Cardiac muscle cell (in vitro differentiated cells and primary cell): ENCODE data around the gene MFN1. TPM values are rescaled to one million over a fixed set of nuclear protein-coding genes. Genes with fewer than 3 reads are reported as not detected.

Experiments used
- DNase-seq, 2 donors: peaks; one replicate each; pipeline versions ENCODE4 v3.0.0 to v3.0.0-alpha.2; 2010 to 2017; ENCODE audit warnings: low read depth in 1 of 2, low spot score in 1 of 2
- H3K27ac ChIP-seq: fragments of 200-600 bp; sonication (generic); 2 replicates; pipeline ENCODE4 v1.5.1; 2016
- H3K27me3 ChIP-seq: fragments of 200-600 bp; sonication (generic); 2 replicates; pipeline ENCODE4 v1.6.0; 2016; ENCODE audit warnings: control low read depth
- H3K36me3 ChIP-seq: fragments of 200-600 bp; sonication (generic); 2 replicates; pipeline ENCODE4 v1.5.1; 2016; ENCODE audit warnings: control low read depth
- H3K4me1 ChIP-seq: fragments of 200-600 bp; sonication (generic); 2 replicates; pipeline ENCODE4 v1.8.1; 2017; ENCODE audit warnings: low read depth, mild to moderate bottlenecking, mixed run types
- H3K4me3 ChIP-seq: fragments of 200-600 bp; sonication (generic); 2 replicates; pipeline ENCODE4 v1.5.1; 2016; ENCODE audit warnings: mild to moderate bottlenecking
- H3K9me3 ChIP-seq: fragments of 200-600 bp; sonication (generic); 2 replicates; pipeline ENCODE4 v1.5.1; 2017; ENCODE audit warnings: low read depth, mild to moderate bottlenecking, control low read depth
- CTCF ChIP-seq: IDR thresholded peaks from 2 replicates; pipeline ENCODE4 v1.5.1; 2012; ENCODE audit warnings: low read depth, mild to moderate bottlenecking, low read length
- polyA plus RNA-seq: library from polyadenylated mRNA; unstranded; fragments of >200 nt; fragmentation: Nextera tagmentation; extraction: Ambion mirVana; gene quantifications from 2 replicates; pipeline ENCODE4 v1.2.1, GENCODE V29; 2016
- total RNA-seq: library from RNA; depleted of rRNA; stranded (reverse); fragments of >200 nt; gene quantifications from 2 replicates; pipeline ENCODE4 v1.2.3, GENCODE V29; 2016

Gene MFN1
- total and polyA plus RNA-seq, 2 experiments from 2014 or later: 17.3 to 21.4 TPM

- no peaks in the 10 kb centered on the region for H3K27me3 ChIP-seq
- no peaks in the 10 kb centered on the region for H3K9me3 ChIP-seq
- peaks cover 60% of the 10 kb centered on the region for H3K36me3 ChIP-seq
- no peak overlapping the region for H3K27ac ChIP-seq
- DNase-seq: no peak
- H3K4me3 ChIP-seq: no peak overlapping the region
- no peaks in the 10 kb centered on the region for H3K4me1 ChIP-seq
- TF ChIP-seq CTCF: no peak
These were observed 15.8 kb downstream of the MFN1 start for GRCh38 chr3:179363332-179363731.

- Histone ChIP-seq H3K9me3 (no peaks in the 10 kb centered on the region), H3K4me3 (no peak overlapping the region), H3K4me1 (no peaks in the 10 kb centered on the region), H3K27ac (no peak overlapping the region), H3K27me3 (no peaks in the 10 kb centered on the region), H3K36me3 (peaks cover 41% of the 10 kb centered on the region)
- no peak for TF ChIP-seq CTCF
- DNase-seq: no peak
These were observed 22.1 kb downstream of the MFN1 start for GRCh38 chr3:179369621-179370020.

- no peak for TF ChIP-seq CTCF
- DNase-seq: no peak
- Histone ChIP-seq H3K27me3 (no peaks in the 10 kb centered on the region), H3K4me3 (no peak overlapping the region), H3K9me3 (no peaks in the 10 kb centered on the region), H3K36me3 (peaks cover 34% of the 10 kb centered on the region), H3K27ac (no peak overlapping the region), H3K4me1 (no peaks in the 10 kb centered on the region)
These were observed 26.4 kb downstream of the MFN1 start for GRCh38 chr3:179373938-179374337.

- Histone ChIP-seq H3K4me3 (no peak overlapping the region), H3K27me3 (no peaks in the 10 kb centered on the region), H3K4me1 (no peaks in the 10 kb centered on the region), H3K9me3 (no peaks in the 10 kb centered on the region), H3K27ac (no peak overlapping the region), H3K36me3 (peaks cover 33% of the 10 kb centered on the region)
- no peak for TF ChIP-seq CTCF
- DNase-seq: no peak
These were observed 27.8 kb downstream of the MFN1 start for GRCh38 chr3:179375091-179375999.

- Histone ChIP-seq H3K36me3 (peaks cover 39% of the 10 kb centered on the region), H3K27ac (no peak overlapping the region), H3K4me1 (no peaks in the 10 kb centered on the region), H3K27me3 (no peaks in the 10 kb centered on the region), H3K9me3 (no peaks in the 10 kb centered on the region), H3K4me3 (no peak overlapping the region)
- DNase-seq: no peak
- TF ChIP-seq CTCF: no peak
These were observed 29.0 kb downstream of the MFN1 start for GRCh38 chr3:179376474-179376873.
